K562 (cell line): Measurements from ENCODE around the gene TECPR2. TPM values are rescaled to one million over a fixed set of nuclear protein-coding genes. Genes with fewer than 3 reads are reported as not detected.

Source experiments
- ATF1 ChIP-seq, 2 experiments: fragments of 450-650 bp in 1 of 2; IDR thresholded peaks; 2 replicates each; pipeline ENCODE4 v1.6.1; 2016; ENCODE audit warnings: missing compliant biosample characterization in 1 of 2, missing genetic modification characterization in 1 of 2
- ATF7 ChIP-seq: fragments of 450-650 bp; IDR thresholded peaks from 2 replicates; pipeline ENCODE4 v1.7.1; 2014; ENCODE audit warnings: mild to moderate bottlenecking, moderate library complexity
- BRD9 ChIP-seq: fragments of 450-650 bp; IDR thresholded peaks from 2 replicates; pipeline ENCODE4 v1.6.1; 2018; ENCODE audit warnings: low read depth; ENCODE audit not compliant: partially characterized antibody
- CBFA2T3 ChIP-seq: fragments of 450-650 bp; IDR thresholded peaks from 2 replicates; pipeline ENCODE4 v1.6.1; 2017
- CBFB ChIP-seq: sonication (generic); formaldehyde crosslinking; IDR thresholded peaks from 2 replicates; pipeline ENCODE4 v1.4.0; 2020; ENCODE audit warnings: mild to moderate bottlenecking, missing genetic modification reagents
- CHCHD3 ChIP-seq: fragments of 250-450 bp; sonication (Bioruptor Pico); IDR thresholded peaks from 2 replicates; pipeline ENCODE4 v2.1.2; 2022; ENCODE audit warnings: mild to moderate bottlenecking
- DACH1 ChIP-seq: fragments of 450-650 bp; IDR thresholded peaks from 2 replicates; pipeline ENCODE4 v1.6.1; 2018; ENCODE audit not compliant: partially characterized antibody
- HDAC8 ChIP-seq: fragments of 450-650 bp; IDR thresholded peaks from 2 replicates; pipeline ENCODE4 v1.6.1; 2016; ENCODE audit warnings: mild to moderate bottlenecking, missing genetic modification characterization, moderate library complexity, missing compliant biosample characterization
- HMGN3 ChIP-seq: IDR thresholded peaks from 2 replicates; pipeline ENCODE4 v1.6.1; 2011; ENCODE audit warnings: borderline replicate concordance, low read depth, mild to moderate bottlenecking, mixed read lengths, low read length; ENCODE audit not compliant: insufficient read length; ENCODE audit errors: extremely low read depth
- MNT ChIP-seq, 2 experiments: fragments of 450-650 bp; conservative IDR thresholded peaks; 2 replicates each; pipeline ENCODE4 v1.6.1; 2017; ENCODE audit warnings: mild to moderate bottlenecking in 2 of 2, moderate library complexity in 2 of 2
- MTA3 ChIP-seq: fragments of 450-650 bp; formaldehyde crosslinking; IDR thresholded peaks from 2 replicates; pipeline ENCODE4 v1.6.1; 2017; ENCODE audit warnings: mild to moderate bottlenecking, borderline replicate concordance
- NONO ChIP-seq, 2 experiments: fragments of 200-400 bp in 1 of 2; fragments of 450-650 bp in 1 of 2; formaldehyde crosslinking in 1 of 2; IDR thresholded peaks; 2 replicates each; pipeline ENCODE4 v1.6.1; 2017; ENCODE audit warnings: low read depth in 2 of 2, mild to moderate bottlenecking in 2 of 2, moderate library complexity in 2 of 2, low read length in 1 of 2
- NR4A1 ChIP-seq, 2 experiments: fragments of 250-450 bp in 1 of 2; fragments of 450-650 bp in 1 of 2; sonication (Bioruptor Pico) in 1 of 2; IDR thresholded peaks; 2 replicates each; pipeline versions ENCODE4 v1.4.0 to v1.6.1; 2016 to 2020; ENCODE audit warnings: mild to moderate bottlenecking in 2 of 2, missing compliant biosample characterization in 1 of 2, missing genetic modification characterization in 1 of 2, moderate library complexity in 1 of 2
- POLR2A ChIP-seq: fragments of 450-650 bp; conservative IDR thresholded peaks from 2 replicates; pipeline ENCODE4 v1.6.1; 2016
- SNRNP70 ChIP-seq: fragments of 200-400 bp; formaldehyde crosslinking; optimal IDR thresholded peaks from 2 replicates; pipeline ENCODE3; 2017; ENCODE audit warnings: low read depth, low read length
- STAT5A ChIP-seq: IDR thresholded peaks from 2 replicates; pipeline ENCODE4 v1.6.1; 2012; ENCODE audit warnings: low read length, inconsistent platforms, borderline replicate concordance
- TOE1 ChIP-seq, 2 experiments: fragments of 450-650 bp in 1 of 2; sonication (generic) in 1 of 2; formaldehyde crosslinking in 1 of 2; IDR thresholded peaks; 2 replicates each; pipeline versions ENCODE4 v1.7.1 to v1.8.0; 2016 to 2022; ENCODE audit warnings: borderline replicate concordance in 2 of 2, mild to moderate bottlenecking in 2 of 2, antibody characterized with exemption in 1 of 2, inconsistent platforms in 1 of 2, low read depth in 1 of 2, missing genetic modification reagents in 1 of 2, moderate library complexity in 1 of 2
- U2AF2 ChIP-seq: fragments of 200-400 bp; formaldehyde crosslinking; optimal IDR thresholded peaks from 2 replicates; pipeline ENCODE3; 2017; ENCODE audit warnings: low read depth, mild to moderate bottlenecking, low read length
- YY1 ChIP-seq, 3 experiments: IDR thresholded peaks; 2 replicates each; pipeline ENCODE4 v1.6.1; 2011; ENCODE audit warnings: low read length in 2 of 3, mild to moderate bottlenecking in 2 of 3, moderate library complexity in 2 of 3, borderline replicate concordance in 1 of 3, control low read depth in 1 of 3, low read depth in 1 of 3; ENCODE audit not compliant: insufficient read depth in 3 of 3, insufficient replicate concordance in 2 of 3, control insufficient read depth in 1 of 3, insufficient read length in 1 of 3; ENCODE audit errors: extremely low read depth in 1 of 3
- ZC3H8 ChIP-seq: fragments of 450-650 bp; IDR thresholded peaks from 2 replicates; pipeline ENCODE4 v1.6.1; 2017
- ZNF609 ChIP-seq: sonication (generic); formaldehyde crosslinking; IDR thresholded peaks from 2 replicates; pipeline ENCODE4 v1.8.1; 2023; ENCODE audit warnings: missing genetic modification reagents, mild to moderate bottlenecking, borderline replicate concordance
- polyA plus RNA-seq, 8 experiments: library from polyadenylated mRNA; depleted of rRNA in 4 of 8; stranded (reverse) in 5 of 8; unstranded in 3 of 8; fragments of >200 nt; fragmentation: Nextera tagmentation in 2 of 8; fragmentation: Illumina TruSeq in 1 of 8; extraction: Ambion mirVana in 2 of 8; extraction: Trizol in 1 of 8; gene quantifications; 2 replicates each; pipeline versions ENCODE4 v1.2.1 to v1.2.3, GENCODE V29; 2011 to 2014; ENCODE audit warnings: inconsistent platforms in 1 of 8, missing spikeins in 1 of 8
- total RNA-seq, 7 experiments: library from RNA; depleted of rRNA in 6 of 7; stranded (reverse); fragments of >200 nt in 6 of 7; fragmentation: Illumina TruSeq in 2 of 7; extraction: Trizol in 2 of 7; gene quantifications; 2 replicates each; pipeline versions ENCODE4 v1.2.1 to v1.2.3, GENCODE V29; 2011 to 2021; ENCODE audit warnings: low replicate concordance in 1 of 7

TECPR2 gene
- total and polyA plus RNA-seq, 9 of the 15 experiments (the other 6 are each of a cell fraction or from before 2014, with no cell fraction given), result 0.04 to 3.0 (median 0.83) TPM

GRCh38 chr14:102319351-102320032, 43.2 kb upstream of the TECPR2 start, which contains the start of gene ZNF839 (continued):
- TF ChIP-seq STAT5A, result no peak; the same call in 1 of the 2 replicates
- TF ChIP-seq BRD9, result no peak
- no peak for TF ChIP-seq SNRNP70
- peak; percentile 99 for TF ChIP-seq MTA3
- no peak for TF ChIP-seq DACH1
- no peak for TF ChIP-seq CHCHD3 (CRISPR knock-in tag)
- TF ChIP-seq U2AF2, result no peak
- peak; percentile 30 to 47; a peak in 1 of 4 replicates for TF ChIP-seq NONO (IDR thresholded peaks at IDR 0.05; ENCODE audit: low read depth in 2 of 2, low read length in 1 of 2)
- peak; percentile 56 for TF ChIP-seq HMGN3
- no peak for TF ChIP-seq HDAC8 (tag)
- no peak for TF ChIP-seq CBFA2T3
- TF ChIP-seq TOE1 (IDR thresholded peaks at IDR 0.05; ENCODE audit: borderline replicate concordance), result peak; percentile 69; the same call in 1 of the 2 replicates
- no peak for TF ChIP-seq TOE1 (CRISPR knock-in tag; IDR thresholded peaks at IDR 0.05; ENCODE audit: borderline replicate concordance, low read depth)
- TF ChIP-seq ATF1 (CRISPR knock-in tag; IDR thresholded peaks at IDR 0.05), result peak; percentile 67
- TF ChIP-seq ATF1 (tag; IDR thresholded peaks at IDR 0.05), result peak; percentile 97
- no peak for TF ChIP-seq ZC3H8
- peak; percentile 45 to 94 (median 90) for TF ChIP-seq YY1 (IDR thresholded peaks at IDR 0.05; ENCODE audit: borderline replicate concordance in 1 of 3, control insufficient read depth in 1 of 3, extremely low read depth in 1 of 3, insufficient read depth in 3 of 3, insufficient read length in 1 of 3, insufficient replicate concordance in 2 of 3, low read depth in 1 of 3, low read length in 2 of 3)
- no peak for TF ChIP-seq POLR2A
- TF ChIP-seq ATF7, result peak; percentile 96
- no peak for TF ChIP-seq ZNF609 (CRISPR knock-in tag)
- no peak for TF ChIP-seq CBFB (CRISPR knock-in tag)
- TF ChIP-seq MNT (conservative IDR thresholded peaks at IDR 0.05), result peak in 1 of 2 experiments; percentile 59; a peak in 1 of 4 replicates
- TF ChIP-seq NR4A1 (CRISPR knock-in tag; IDR thresholded peaks at IDR 0.05), result no peak
- TF ChIP-seq NR4A1 (tag; IDR thresholded peaks at IDR 0.05), result no peak
